ENCODE results near the gene WDR93.

WDR93 gene

GRCh38 chr15:89724621-89725020, 34.0 kb downstream of the WDR93 start:
- H3K4me3 ChIP-seq (ENCODE audit: low read depth, low read length) = no peak overlapping the region
- TF ChIP-seq, protein P1, sequence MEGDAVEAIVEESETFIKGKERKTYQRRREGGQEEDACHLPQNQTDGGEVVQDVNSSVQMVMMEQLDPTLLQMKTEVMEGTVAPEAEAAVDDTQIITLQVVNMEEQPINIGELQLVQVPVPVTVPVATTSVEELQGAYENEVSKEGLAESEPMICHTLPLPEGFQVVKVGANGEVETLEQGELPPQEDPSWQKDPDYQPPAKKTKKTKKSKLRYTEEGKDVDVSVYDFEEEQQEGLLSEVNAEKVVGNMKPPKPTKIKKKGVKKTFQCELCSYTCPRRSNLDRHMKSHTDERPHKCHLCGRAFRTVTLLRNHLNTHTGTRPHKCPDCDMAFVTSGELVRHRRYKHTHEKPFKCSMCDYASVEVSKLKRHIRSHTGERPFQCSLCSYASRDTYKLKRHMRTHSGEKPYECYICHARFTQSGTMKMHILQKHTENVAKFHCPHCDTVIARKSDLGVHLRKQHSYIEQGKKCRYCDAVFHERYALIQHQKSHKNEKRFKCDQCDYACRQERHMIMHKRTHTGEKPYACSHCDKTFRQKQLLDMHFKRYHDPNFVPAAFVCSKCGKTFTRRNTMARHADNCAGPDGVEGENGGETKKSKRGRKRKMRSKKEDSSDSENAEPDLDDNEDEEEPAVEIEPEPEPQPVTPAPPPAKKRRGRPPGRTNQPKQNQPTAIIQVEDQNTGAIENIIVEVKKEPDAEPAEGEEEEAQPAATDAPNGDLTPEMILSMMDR (IDR thresholded peaks at IDR 0.05; ENCODE audit: low read depth, low read length) = no peak

DNA sequence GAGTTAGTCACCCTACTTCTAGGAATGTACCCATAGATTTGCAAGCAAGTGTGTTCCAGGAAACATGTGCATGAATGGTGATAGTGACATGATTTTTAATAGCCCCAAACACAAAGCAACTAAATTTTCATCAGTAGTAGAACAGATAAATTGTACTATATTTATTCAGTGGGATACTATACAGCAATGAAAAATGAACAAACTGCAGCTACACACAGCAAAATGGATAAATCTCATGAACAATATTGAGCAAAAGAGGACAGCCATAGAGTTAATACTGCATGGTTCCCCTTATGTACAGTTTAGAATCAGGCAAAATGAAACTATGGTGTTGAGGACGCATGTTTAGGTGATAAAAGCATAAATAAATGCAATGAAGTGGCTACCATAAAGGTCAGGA, 34.5 kb downstream of the WDR93 start:
- TF ChIP-seq, protein P1 (IDR thresholded peaks at IDR 0.05; ENCODE audit: low read depth, low read length) = no peak
- H3K4me3 ChIP-seq (ENCODE audit: low read depth, low read length) = no peak overlapping the region

DNA sequence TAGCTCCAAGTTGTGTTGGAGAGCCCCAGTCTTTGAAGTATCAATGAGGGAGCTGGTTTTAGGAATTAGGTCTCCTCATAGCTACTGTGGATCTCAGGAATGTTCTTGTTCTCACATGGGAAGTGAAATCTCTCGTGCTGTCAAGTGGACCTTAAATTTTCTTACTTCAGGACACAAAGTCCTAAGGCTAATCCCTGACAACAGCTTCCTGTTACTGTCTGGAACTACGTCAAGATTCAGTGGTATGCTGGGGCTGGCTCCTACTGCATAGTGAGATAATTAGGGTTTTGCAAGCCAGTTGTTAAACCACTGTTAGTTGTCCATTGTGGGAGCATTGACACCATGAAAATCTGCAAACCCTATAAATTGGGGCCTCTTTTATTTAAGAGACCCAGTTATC, 37.6 kb downstream of the WDR93 start:
- TF ChIP-seq, protein P1 (IDR thresholded peaks at IDR 0.05; ENCODE audit: low read depth, low read length) = no peak
- H3K4me3 ChIP-seq (ENCODE audit: low read depth, low read length) = no peak overlapping the region

- TF ChIP-seq, protein P1 (IDR thresholded peaks at IDR 0.05; ENCODE audit: low read depth, low read length) = no peak
- H3K4me3 ChIP-seq (ENCODE audit: low read depth, low read length) = no peak overlapping the region
Measured at GRCh38 chr15:89731275-89731674, 40.7 kb downstream of the WDR93 start.

DNA sequence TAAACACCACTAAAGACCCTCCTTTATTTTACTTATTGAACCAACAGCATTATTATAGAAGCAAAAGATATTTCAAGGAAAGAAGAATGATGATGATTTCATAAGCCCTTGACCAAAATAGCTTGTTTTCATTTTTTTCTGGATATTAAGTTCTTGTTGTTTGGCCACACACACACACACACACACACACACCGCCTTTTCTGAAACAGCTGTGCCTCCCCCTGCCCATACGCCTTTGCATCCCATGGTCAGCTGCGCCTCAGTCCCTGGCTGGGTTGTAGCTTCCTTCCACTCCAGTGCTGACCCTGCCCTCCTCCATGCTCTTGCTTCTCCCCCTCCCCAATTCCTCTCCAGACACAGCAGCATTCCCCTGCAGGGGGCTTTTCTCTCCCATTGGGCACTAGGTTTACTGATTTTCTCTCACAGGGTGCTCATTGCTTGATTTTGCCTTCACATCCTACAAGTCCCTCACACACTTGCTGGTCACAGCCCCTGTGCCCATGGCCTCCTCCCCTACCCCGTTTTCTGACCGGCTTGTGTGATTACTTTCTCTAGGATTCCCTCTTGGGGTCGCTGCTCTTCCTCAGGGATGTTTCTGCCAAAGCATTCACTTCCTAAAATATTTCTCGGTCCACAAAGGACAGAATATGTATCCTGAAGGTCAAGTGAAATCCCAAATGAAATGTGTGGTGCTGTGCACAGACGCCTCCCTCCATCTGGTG, 42.0 kb downstream of the WDR93 start:
- no peak overlapping the region for H3K4me3 ChIP-seq (ENCODE audit: low read depth, low read length)
- TF ChIP-seq, protein P1 (IDR thresholded peaks at IDR 0.05; ENCODE audit: low read depth, low read length) = no peak

- no peak overlapping the region for H3K4me3 ChIP-seq (ENCODE audit: low read depth, low read length)
- TF ChIP-seq, protein P1 (IDR thresholded peaks at IDR 0.05; ENCODE audit: low read depth, low read length) = no peak
Measured at GRCh38 chr15:89735773-89736172, 45.2 kb downstream of the WDR93 start.

DNA sequence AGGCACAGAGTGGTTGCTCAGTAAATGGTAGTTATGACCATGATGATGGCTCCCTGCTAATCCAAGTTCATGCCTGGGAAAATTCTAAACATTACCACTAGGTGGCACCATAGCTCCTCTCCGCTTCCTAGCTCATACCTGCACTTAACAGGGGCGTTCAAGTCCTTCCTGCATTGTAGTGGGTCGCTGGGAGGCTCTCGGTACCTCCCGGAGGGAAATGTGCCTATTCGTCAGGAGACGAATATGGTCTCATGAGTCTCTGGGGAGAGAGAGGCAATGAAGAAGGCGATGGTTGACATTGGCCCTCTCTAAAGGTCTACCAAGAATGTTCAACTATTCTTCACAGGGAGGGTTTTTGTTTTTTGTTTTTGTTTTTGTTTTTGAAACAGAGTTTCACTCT, 49.5 kb downstream of the WDR93 start:
- no peak overlapping the region for H3K4me3 ChIP-seq (ENCODE audit: low read depth, low read length)
- TF ChIP-seq, protein P1 (IDR thresholded peaks at IDR 0.05; ENCODE audit: low read depth, low read length) = peak; percentile 69
